Measurements from ENCODE around the gene CCDC87. TPM values are rescaled to one million over a fixed set of nuclear protein-coding genes. Genes with fewer than 3 reads are reported as not detected.

Gene CCDC87
- total and polyA plus RNA-seq, 2 of the 8 experiments (the other 6 are each of a cell fraction or from before 2014, with no cell fraction given), result 0.32 to 0.99 TPM

GRCh38 chr11:66566221-66566620 is 26.6 kb downstream of the CCDC87 start:
- H3K9ac ChIP-seq (replicated peaks in 1 of 4; ENCODE audit: extremely low read depth in 1 of 4, low read depth in 3 of 4, low read length in 3 of 4), result no peak overlapping the region

More at GRCh38 chr11:66566221-66566620, 26.6 kb downstream of the CCDC87 start:
- H3K4me2 ChIP-seq (ENCODE audit: insufficient read depth in 1 of 2, low read depth in 2 of 2, low read length in 2 of 2), result no peak overlapping the region
- H2BK20ac ChIP-seq (ENCODE audit: low read length), result no peak overlapping the region
- H3K27ac ChIP-seq (ENCODE audit: low read depth, low read length), result no peak overlapping the region
- H3K56ac ChIP-seq (replicated peaks; ENCODE audit: insufficient read length, low read depth, low read length), result no peak overlapping the region
- POLR2A ChIA-PET (ENCODE audit: partially characterized antibody), result interaction anchor here (0.6 to 4.8 kb wide), 6 partner anchors 7 to 221 kb away, joined by 3 to 21 read pairs (median 6); partner anchors contain the start of genes ACTN3, RBM4 and ZDHHC24
- no peak for DNase-seq (ENCODE audit: low read depth in 1 of 2, low spot score in 2 of 2)
- H4K20me1 ChIP-seq (replicated peaks in 1 of 2; ENCODE audit: control insufficient read depth in 1 of 2, insufficient read depth in 2 of 2, low read length in 2 of 2), result no peaks in the 10 kb centered on the region
- no peak overlapping the region for H2BK5ac ChIP-seq (ENCODE audit: low read depth, low read length)
- no peak overlapping the region for H3K4ac ChIP-seq (replicated peaks; ENCODE audit: insufficient read length, low read depth, low read length)
- no peak for FAIRE-seq
- peaks cover 4 to 19% (median 18%) of the 10 kb centered on the region in 4 experiments; a peak in 6 of 8 replicates for H3K36me3 ChIP-seq (ENCODE audit: control insufficient read depth in 2 of 4, insufficient read depth in 4 of 4, low read length in 3 of 4)
- H4K91ac ChIP-seq (replicated peaks; ENCODE audit: insufficient read length, low read length), result no peak overlapping the region
- H3K79me2 ChIP-seq (ENCODE audit: control insufficient read depth in 1 of 2, insufficient read depth in 2 of 2, low read length in 2 of 2), result no peaks in the 10 kb centered on the region
- H3K4me3 ChIP-seq (ENCODE audit: extremely low read depth in 1 of 4, insufficient read depth in 2 of 4, low read depth in 3 of 4, low read length in 4 of 4), result no peak overlapping the region
- no peak overlapping the region for H2BK12ac ChIP-seq (ENCODE audit: low read depth, low read length)
- H3K18ac ChIP-seq (ENCODE audit: extremely low read depth, low read length), result no peak overlapping the region
- no peak overlapping the region for H4K8ac ChIP-seq (ENCODE audit: extremely low read depth, insufficient read depth, low read length)
- CTCF ChIA-PET (ENCODE audit: partially characterized antibody), result interaction anchor here (4.6 kb wide), 1 partner anchor 13 kb away, joined by 46 read pairs; no protein-coding TSS in a partner anchor
- TF ChIP-seq RXRA (IDR thresholded peaks at IDR 0.05; ENCODE audit: insufficient read depth, low read depth, low read length) (no peak), SIRT6 (IDR thresholded peaks at IDR 0.05; ENCODE audit: low read length) (no peak), YY1 (IDR thresholded peaks at IDR 0.05; ENCODE audit: low read depth, low read length) (no peak), GTF2F1 (IDR thresholded peaks at IDR 0.05; ENCODE audit: borderline replicate concordance, low read depth, low read length) (no peak), RAD21 (IDR thresholded peaks at IDR 0.05 in 1 of 2, conservative IDR thresholded peaks at IDR 0.05 in 1 of 2; ENCODE audit: low read depth in 2 of 2, low read length in 2 of 2) (no peak), EZH2 (IDR thresholded peaks at IDR 0.05; ENCODE audit: low read depth, low read length, severe bottlenecking) (no peak), TEAD4 (IDR thresholded peaks at IDR 0.05; ENCODE audit: low read depth, low read length) (no peak), SP1 (IDR thresholded peaks at IDR 0.05; ENCODE audit: low read depth, low read length) (no peak), MAFK (IDR thresholded peaks at IDR 0.05; ENCODE audit: low read depth, low read length) (no peak), TAF1 (IDR thresholded peaks at IDR 0.05; ENCODE audit: low read depth, low read length) (no peak)
- WGBS, 2 experiments (ENCODE audit: extremely low coverage in 1 of 2, insufficient coverage in 1 of 2, insufficient read length in 1 of 2, insufficient replicate concordance in 2 of 2, low coverage in 1 of 2, low lambda C conversion rate in 2 of 2, missing lambda C conversion rate in 1 of 2), result 91% methylated on average over 8 of the region's 8 CpGs; no CpG with 5 or more reads in 1 of the 2 experiments
- no peak overlapping the region for H2BK15ac ChIP-seq (ENCODE audit: low read length)
- no peak overlapping the region for H3K23ac ChIP-seq (ENCODE audit: insufficient read length)
- H3K79me1 ChIP-seq (ENCODE audit: low read depth, low read length), result no peaks in the 10 kb centered on the region
- H3K23me2 ChIP-seq (ENCODE audit: low read depth, low read length), result no peaks in the 10 kb centered on the region
- no peaks in the 10 kb centered on the region for H3K9me3 ChIP-seq (ENCODE audit: insufficient read depth in 2 of 2, low read depth in 1 of 2, low read length in 1 of 2)
- no peak overlapping the region for H4K5ac ChIP-seq (ENCODE audit: insufficient read length, low read depth, low read length)
- peaks cover 11 to 20% (median 14%) of the 10 kb centered on the region in 4 experiments; a peak in 6 of 7 replicates for H3K4me1 ChIP-seq (replicated peaks in 1 of 4; ENCODE audit: control insufficient read depth in 3 of 4, insufficient read depth in 4 of 4, low read length in 3 of 4)
- H2AFZ ChIP-seq (ENCODE audit: low read length), result no peak overlapping the region
- H3K14ac ChIP-seq (ENCODE audit: insufficient read length), result no peak overlapping the region
- no peaks in the 10 kb centered on the region for H3K27me3 ChIP-seq (replicated peaks in 1 of 4; ENCODE audit: control insufficient read depth in 3 of 4, extremely low read depth in 1 of 4, insufficient read depth in 3 of 4, low read length in 3 of 4)
- H2AK5ac ChIP-seq (ENCODE audit: low read depth, low read length), result no peak overlapping the region
- H2BK120ac ChIP-seq (replicated peaks; ENCODE audit: low read depth, low read length), result no peak overlapping the region
